ENCODE measurements around the gene TAS2R60. TPM values are rescaled to one million over a fixed set of nuclear protein-coding genes. Genes with fewer than 3 reads are reported as not detected.

The TAS2R60 gene
- total RNA-seq, 1 experiment from 2014 or later: 0.24 TPM

GRCh38 chr7:143408252-143408685, 35.0 kb upstream of the TAS2R60 start:
- POLR2A ChIA-PET: interaction anchor here (0.8 to 6.3 kb wide), 5 partner anchors 9 to 48 kb away, joined by 3 to 62 read pairs (median 3); no protein-coding TSS in a partner anchor
- peak; percentile 5 for ATAC-seq
- Mint-ChIP-seq H3K27me3 (ENCODE audit: low read depth) (no peaks in the 10 kb centered on the region), H3K9me3 (no peaks in the 10 kb centered on the region), H3K27ac (peak overlapping the region; percentile 92; the same call in 1 of the 2 replicates), H3K4me1 (peaks cover 84% of the 10 kb centered on the region), H3K4me3 (peak overlapping the region; percentile 91), H3K36me3 (peaks cover 26% of the 10 kb centered on the region)
- DNase-seq (ENCODE audit: low spot score): no peak
- CTCF ChIA-PET: interaction anchor here (0.8 to 4.8 kb wide), 15 partner anchors 9 to 168 kb away, joined by 3 to 48 read pairs (median 5); no protein-coding TSS in a partner anchor
- TF ChIP-seq SP1 (CRISPR knock-in tag; conservative IDR thresholded peaks at IDR 0.05) (peak; percentile 38; the same call in 1 of the 2 replicates), KAT7 (CRISPR knock-in tag; IDR thresholded peaks at IDR 0.05; ENCODE audit: borderline replicate concordance) (0 out of 2 replicates have a peak, but pooled peaks have one; percentile 66), TP53 (CRISPR knock-in tag; IDR thresholded peaks at IDR 0.05) (peak; percentile 53; the same call in 1 of the 2 replicates), STAT6 (CRISPR knock-in tag; conservative IDR thresholded peaks at IDR 0.05; ENCODE audit: low read depth) (no peak), ZNF121 (CRISPR knock-in tag; IDR thresholded peaks at IDR 0.05) (peak; percentile 94)

GRCh38 chr7:143408686-143409561, 34.3 kb upstream of the TAS2R60 start, which contains the start of gene EPHA1:
TSS of gene EPHA1 (minus strand) at chr7:143408856. CDS start at chr7:143408805, 51 bp downstream.
- peaks cover 82% of the 10 kb centered on the region for H3K4me1 Mint-ChIP-seq
- peak within 1 kb of the TSS; percentile 91 for H3K4me3 Mint-ChIP-seq
- peak; percentile 68 for ATAC-seq
- no peaks in the 10 kb centered on the region for H3K9me3 Mint-ChIP-seq
- DNase-seq (ENCODE audit: low spot score): peak; percentile 82
- no peaks in the 10 kb centered on the region for H3K27me3 Mint-ChIP-seq (ENCODE audit: low read depth)
- CTCF ChIA-PET: interaction anchor here (0.8 to 4.8 kb wide), 14 partner anchors 8 to 168 kb away, joined by 3 to 48 read pairs (median 5); no protein-coding TSS in a partner anchor
- peaks cover 19% of the 10 kb centered on the region for H3K36me3 Mint-ChIP-seq
- POLR2A ChIA-PET: interaction anchor here (0.8 to 6.3 kb wide), 4 partner anchors 10 to 47 kb away, joined by 3 to 62 read pairs (median 4); no protein-coding TSS in a partner anchor
- peak within 1 kb of the TSS; percentile 99 for H3K27ac Mint-ChIP-seq
- peak; percentile 49 for TF ChIP-seq CTCF (IDR thresholded peaks at IDR 0.05)
- no peak for TF ChIP-seq ERG (CRISPR knock-in tag; IDR thresholded peaks at IDR 0.05)

GRCh38 chr7:143410521-143411004, 32.7 kb upstream of the TAS2R60 start:
- ATAC-seq: peak; percentile 46
- TF ChIP-seq ZNF121 (CRISPR knock-in tag; IDR thresholded peaks at IDR 0.05) (no peak), SP1 (CRISPR knock-in tag; conservative IDR thresholded peaks at IDR 0.05) (peak; percentile 41; the same call in 1 of the 2 replicates), FOXK1 (CRISPR knock-in tag; IDR thresholded peaks at IDR 0.05) (peak; percentile 70; the same call in 1 of the 2 replicates), E2F5 (CRISPR knock-in tag; IDR thresholded peaks at IDR 0.05) (no peak), ZNF232 (CRISPR knock-in tag; IDR thresholded peaks at IDR 0.05) (peak; percentile 33; the same call in 1 of the 2 replicates), TEAD1 (CRISPR knock-in tag; IDR thresholded peaks at IDR 0.05) (peak; percentile 70; the same call in 1 of the 2 replicates), ETV6 (CRISPR knock-in tag; IDR thresholded peaks at IDR 0.05) (peak; percentile 65; the same call in 1 of the 2 replicates), CTCF (IDR thresholded peaks at IDR 0.05) (no peak)
- H3K36me3 Mint-ChIP-seq: peaks cover 6% of the 10 kb centered on the region
- no peaks in the 10 kb centered on the region for H3K27me3 Mint-ChIP-seq (ENCODE audit: low read depth)
- ChIA-PET CTCF (interaction anchor here (1.0 to 1.4 kb wide), 3 partner anchors 13 to 170 kb away, joined by 3 to 8 read pairs (median 3); no protein-coding TSS in a partner anchor), POLR2A (no interaction called here)
- H3K4me1 Mint-ChIP-seq: peaks cover 80% of the 10 kb centered on the region
- peak overlapping the region; percentile 99 for H3K27ac Mint-ChIP-seq
- peak; percentile 58 for DNase-seq (ENCODE audit: low spot score)
- H3K9me3 Mint-ChIP-seq: no peaks in the 10 kb centered on the region
- H3K4me3 Mint-ChIP-seq: peak overlapping the region; percentile 60

All from WTC11 (cell line).